ENCODE results near the gene AHDC1.

DNA sequence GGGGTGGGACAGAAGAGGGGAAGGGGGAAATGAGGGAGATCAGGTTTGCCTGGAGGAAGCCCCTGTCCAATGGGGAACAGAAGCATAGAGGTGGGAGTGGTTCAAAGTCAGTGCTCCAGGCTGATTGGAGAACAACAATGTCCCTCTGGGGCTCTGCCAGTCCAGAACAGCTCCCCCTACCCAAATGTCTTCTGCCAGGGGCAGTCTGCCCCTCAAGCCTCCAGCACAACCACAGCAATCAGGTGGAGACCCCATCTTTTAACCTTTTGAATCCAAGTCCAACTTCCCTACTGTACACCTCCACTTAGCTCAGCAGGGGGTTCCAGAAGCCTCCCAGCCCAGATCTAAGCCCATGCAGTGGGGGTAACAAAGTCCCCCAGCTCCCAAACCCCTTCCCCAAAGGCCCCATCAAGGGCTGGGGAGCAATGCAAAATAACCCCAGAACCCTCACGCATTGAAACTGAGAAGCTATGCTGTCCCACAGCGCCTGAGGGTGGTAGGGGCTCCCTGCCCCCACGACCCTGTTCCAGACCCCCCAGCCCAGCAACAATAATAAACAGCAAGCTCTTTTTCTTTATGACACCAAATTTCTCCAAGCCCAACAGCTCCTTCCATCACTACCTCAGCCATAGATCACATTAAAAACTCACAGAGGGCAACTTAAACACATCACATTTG lies 3.3 kb downstream of the AHDC1 start:
- TF ChIP-seq POLR2A (IDR thresholded peaks at IDR 0.05) = no peak
- TF ChIP-seq, protein P1, sequence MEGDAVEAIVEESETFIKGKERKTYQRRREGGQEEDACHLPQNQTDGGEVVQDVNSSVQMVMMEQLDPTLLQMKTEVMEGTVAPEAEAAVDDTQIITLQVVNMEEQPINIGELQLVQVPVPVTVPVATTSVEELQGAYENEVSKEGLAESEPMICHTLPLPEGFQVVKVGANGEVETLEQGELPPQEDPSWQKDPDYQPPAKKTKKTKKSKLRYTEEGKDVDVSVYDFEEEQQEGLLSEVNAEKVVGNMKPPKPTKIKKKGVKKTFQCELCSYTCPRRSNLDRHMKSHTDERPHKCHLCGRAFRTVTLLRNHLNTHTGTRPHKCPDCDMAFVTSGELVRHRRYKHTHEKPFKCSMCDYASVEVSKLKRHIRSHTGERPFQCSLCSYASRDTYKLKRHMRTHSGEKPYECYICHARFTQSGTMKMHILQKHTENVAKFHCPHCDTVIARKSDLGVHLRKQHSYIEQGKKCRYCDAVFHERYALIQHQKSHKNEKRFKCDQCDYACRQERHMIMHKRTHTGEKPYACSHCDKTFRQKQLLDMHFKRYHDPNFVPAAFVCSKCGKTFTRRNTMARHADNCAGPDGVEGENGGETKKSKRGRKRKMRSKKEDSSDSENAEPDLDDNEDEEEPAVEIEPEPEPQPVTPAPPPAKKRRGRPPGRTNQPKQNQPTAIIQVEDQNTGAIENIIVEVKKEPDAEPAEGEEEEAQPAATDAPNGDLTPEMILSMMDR (IDR thresholded peaks at IDR 0.05) = no peak
- no peak for TF ChIP-seq POLR2AphosphoS5 (IDR thresholded peaks at IDR 0.05)

All from prostate gland (tissue), 2 donors.